SU-DHL-6 (cell line): ENCODE results near the gene ZXDC.

ENCODE experiments used
- CTCF ChIP-seq: fragments of 200-600 bp; sonication (generic); IDR thresholded peaks from one replicate; pipeline ENCODE4 v1.5.1; 2017; ENCODE audit warnings: antibody characterized with exemption, mild to moderate bottlenecking, low read length, moderate library complexity; ENCODE audit not compliant: insufficient read depth, poor library complexity, severe bottlenecking
- EZH2phosphoT487 ChIP-seq: fragments of 200-600 bp; sonication (generic), shearing (Covaris generic); conservative IDR thresholded peaks from 2 replicates; pipeline ENCODE4 v1.6.1; 2018; ENCODE audit warnings: mild to moderate bottlenecking, antibody characterized with exemption, low read length, moderate library complexity, mixed read lengths

GRCh38 chr3:126519506-126520455 is 44.1 kb upstream of the ZXDC start:
- TF ChIP-seq CTCF, result no peak
- TF ChIP-seq EZH2phosphoT487, result no peak
